T-cell (primary cell): ENCODE measurements around the gene PTK6. TPM values are rescaled to one million over a fixed set of nuclear protein-coding genes. Genes with fewer than 3 reads are reported as not detected.

ENCODE experiments used
- ATAC-seq, 4 experiments: fragments of 200-7000 bp in 3 of 4; fragments of 150-1000 bp in 1 of 4; cut with Tn5 transposase; replicated peaks in 1 of 4; 1 replicate in 3 of 4; 2 replicates in 1 of 4; pipeline ENCODE4 v1.10.0; 2021; ENCODE audit warnings: moderate library complexity in 3 of 4, mild to moderate bottlenecking in 2 of 4, moderate number of reproducible peaks in 1 of 4
- CTCF ChIA-PET, 2 donors: fragments of 300-600 bp; sonication (Branson Sonifier 250); formaldehyde crosslinking; loops; one replicate each; lab custom pipeline; 2022; ENCODE audit warnings: antibody characterized with exemption in 2 of 2; lab: Charles Lee
- POLR2A ChIA-PET, 2 donors: fragments of 300-600 bp; sonication (Branson Sonifier 250); formaldehyde crosslinking; loops; one replicate each; lab custom pipeline; 2022; ENCODE audit warnings: antibody characterized with exemption in 2 of 2; lab: Charles Lee
- DNase-seq, 35 experiments: peaks; one replicate each; pipeline versions ENCODE4 v3.0.0 to v3.0.0-alpha.2; 2013 to 2023
- H3K27ac ChIP-seq: one replicate; pipeline ENCODE4 v1.5.1; 2013; ENCODE audit warnings: low read length
- H3K27me3 ChIP-seq, 2 experiments: replicated peaks in 1 of 2; 1 replicate in 1 of 2; 2 replicates in 1 of 2; pipeline versions ENCODE4 v1.6.1 to v1.7.0; 2013; ENCODE audit warnings: low read length in 1 of 2, mixed read lengths in 1 of 2; ENCODE audit not compliant: control insufficient read depth in 2 of 2, insufficient read depth in 2 of 2; ENCODE audit errors: extremely low read depth in 1 of 2
- H3K36me3 ChIP-seq, 2 donors: 1 replicate in 1 of 2; 2 replicates in 1 of 2; pipeline versions ENCODE4 v1.6.1 to v1.7.0; 2013; ENCODE audit warnings: low read length in 1 of 2; ENCODE audit not compliant: control insufficient read depth in 2 of 2, insufficient read depth in 1 of 2; ENCODE audit errors: extremely low read depth in 1 of 2
- H3K4me1 ChIP-seq, 2 experiments: 1 replicate in 1 of 2; 2 replicates in 1 of 2; pipeline versions ENCODE4 v1.6.1 to v1.7.0; 2013; ENCODE audit warnings: low read length in 2 of 2, mixed read lengths in 1 of 2; ENCODE audit not compliant: insufficient read depth in 2 of 2, control insufficient read depth in 1 of 2; ENCODE audit errors: extremely low read depth in 1 of 2
- H3K4me3 ChIP-seq, 2 donors: 1 replicate in 1 of 2; 2 replicates in 1 of 2; pipeline versions ENCODE4 v1.5.1 to v1.7.0; 2013; ENCODE audit warnings: mild to moderate bottlenecking in 2 of 2, low read length in 1 of 2, moderate library complexity in 1 of 2; ENCODE audit not compliant: control insufficient read depth in 1 of 2; ENCODE audit errors: extremely low read depth in 1 of 2
- H3K9me3 ChIP-seq: 2 replicates; pipeline ENCODE4 v1.7.0; 2013
- H3K27ac Mint-ChIP-seq, 2 donors: one replicate each; pipeline ENCODE4 v1.8.0; 2020 to 2021; ENCODE audit warnings: mild to moderate bottlenecking in 2 of 2, mixed read lengths in 2 of 2
- H3K27me3 Mint-ChIP-seq, 2 donors: one replicate each; pipeline ENCODE4 v1.8.0; 2021 to 2022; ENCODE audit warnings: mixed read lengths in 2 of 2
- H3K36me3 Mint-ChIP-seq: one replicate; pipeline ENCODE4 v1.8.0; 2021; ENCODE audit warnings: mixed read lengths
- H3K4me1 Mint-ChIP-seq, 3 donors: one replicate each; pipeline ENCODE4 v1.8.0; 2020 to 2022; ENCODE audit warnings: mixed read lengths in 3 of 3, mild to moderate bottlenecking in 1 of 3
- H3K4me3 Mint-ChIP-seq, 3 donors: one replicate each; pipeline ENCODE4 v1.8.0; 2020 to 2022; ENCODE audit warnings: mild to moderate bottlenecking in 3 of 3, mixed read lengths in 3 of 3, moderate library complexity in 3 of 3
- H3K9me3 Mint-ChIP-seq, 3 donors: one replicate each; pipeline ENCODE4 v1.8.0; 2020 to 2022; ENCODE audit warnings: mixed read lengths in 3 of 3
- WGBS: methylation state at CpG from one replicate; pipeline ENCODE4 v1.1.5; 2013; ENCODE audit warnings: missing lambda C conversion rate; ENCODE audit not compliant: insufficient coverage; 5-methylcytosine and 5-hydroxymethylcytosine counted together
- total RNA-seq, 35 experiments: library from RNA in 6 of 35; stranded (reverse) in 6 of 35; fragments of 120-200 nt in 1 of 35; gene quantifications; one replicate each; pipeline versions ENCODE4 v1.2.1 to v1.2.4 and lab custom pipeline; 2013 to 2026

Gene PTK6
- total RNA-seq, 5 donors from 2014 or later (not counting 1 experiment from before 2014, with no cell fraction given): 0.15 to 0.47 (median 0.23) TPM

DNA sequence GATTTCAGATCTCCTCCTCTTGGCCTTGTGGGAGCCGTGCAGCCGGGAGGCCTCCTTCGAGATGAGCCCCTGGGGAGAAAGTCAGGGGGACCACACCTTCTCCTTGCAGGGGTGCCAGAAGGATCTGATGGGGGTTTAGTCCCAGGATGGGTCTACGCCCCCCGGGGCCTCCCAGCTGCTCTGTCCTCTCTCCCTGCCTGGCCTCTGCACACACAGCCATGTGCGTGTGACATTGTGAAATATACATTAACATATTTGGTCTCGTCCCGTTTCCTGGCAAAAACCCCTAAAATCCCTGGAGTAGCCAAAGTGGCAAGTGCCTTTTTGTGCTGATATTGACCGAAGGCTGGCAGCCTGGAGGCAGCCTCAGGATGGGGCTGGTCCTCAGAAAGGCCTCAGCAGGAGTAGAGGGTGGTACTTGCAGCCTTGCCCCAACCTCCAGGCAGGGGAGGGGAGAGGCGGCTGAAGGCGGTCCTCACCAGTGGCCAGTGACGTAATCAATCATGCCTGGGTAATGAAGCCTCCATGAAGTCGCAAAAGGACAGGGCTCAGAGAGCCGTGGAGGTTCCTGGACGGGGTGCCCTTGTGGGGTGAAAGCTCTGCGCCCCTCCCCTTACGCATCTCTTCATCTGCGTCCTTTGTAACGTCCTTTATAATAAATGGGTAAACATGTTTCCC lies 42.0 kb upstream of the PTK6 start:
- peaks cover 0 to 20% of the 10 kb centered on the region in 2 experiments for H3K4me1 ChIP-seq
- no peak overlapping the region for H3K4me3 ChIP-seq
- Mint-ChIP-seq H3K4me1 (peaks cover 7 to 8% (median 7%) of the 10 kb centered on the region in 3 donors), H3K36me3 (no peaks in the 10 kb centered on the region), H3K27me3 (no peaks in the 10 kb centered on the region), H3K9me3 (no peaks in the 10 kb centered on the region), H3K4me3 (no peak overlapping the region), H3K27ac (no peak overlapping the region)
- POLR2A ChIA-PET: no interaction called here
- no peaks in the 10 kb centered on the region for H3K9me3 ChIP-seq
- peaks cover 0 to 41% of the 10 kb centered on the region in 2 experiments for H3K27me3 ChIP-seq
- no peaks in the 10 kb centered on the region for H3K36me3 ChIP-seq
- H3K27ac ChIP-seq: no peak overlapping the region
- 74% methylated on average over 9 of the region's 19 CpGs for WGBS
- DNase-seq (no peak), ATAC-seq (no peak)
- CTCF ChIA-PET: no interaction called here

DNA sequence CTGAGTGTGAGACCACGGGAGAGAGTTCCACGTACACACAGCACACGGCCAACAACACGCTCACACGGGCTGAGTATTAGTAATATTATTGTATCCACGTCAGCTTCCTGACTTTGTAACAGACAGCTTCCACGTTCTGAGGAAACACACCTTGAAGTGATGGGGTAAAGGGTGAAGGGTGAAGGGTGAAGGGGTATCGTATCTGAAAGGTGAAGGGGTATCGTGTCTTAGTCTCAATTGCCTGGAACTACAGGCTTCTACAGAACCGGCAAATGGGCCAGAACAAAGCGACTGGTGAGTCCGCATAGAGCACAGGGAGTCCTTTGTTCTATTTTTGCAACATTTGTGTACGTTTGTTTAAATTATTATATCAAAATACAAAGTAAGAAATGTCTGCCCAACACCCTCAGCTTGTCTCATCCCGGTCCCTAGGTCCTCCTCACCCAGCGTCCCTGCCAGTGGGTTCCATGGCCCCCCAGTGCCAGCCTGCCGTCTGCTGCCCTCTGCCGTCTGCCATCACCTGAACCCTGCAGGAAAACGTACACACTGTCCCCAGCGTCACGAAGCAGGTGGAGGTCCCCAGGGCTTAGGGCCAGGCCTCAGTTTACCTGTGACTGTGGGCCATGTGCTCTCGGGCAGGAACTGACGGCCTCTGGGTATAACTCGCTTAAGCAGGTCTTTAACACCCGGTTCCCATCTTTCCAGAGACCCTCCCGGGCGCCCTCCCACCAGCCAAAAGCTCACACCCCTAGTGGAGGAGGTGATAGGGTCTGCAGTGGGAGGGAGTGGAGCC lies 41.2 kb upstream of the PTK6 start:
- DNase-seq (no peak), ATAC-seq (no peak)
- Mint-ChIP-seq H3K27ac (no peak overlapping the region), H3K36me3 (no peaks in the 10 kb centered on the region), H3K9me3 (no peaks in the 10 kb centered on the region), H3K27me3 (no peaks in the 10 kb centered on the region), H3K4me1 (peaks cover 7 to 8% (median 7%) of the 10 kb centered on the region in 3 donors), H3K4me3 (no peak overlapping the region)
- Histone ChIP-seq H3K27me3 (peaks cover 0 to 43% of the 10 kb centered on the region in 2 experiments), H3K27ac (no peak overlapping the region), H3K4me3 (no peak overlapping the region), H3K9me3 (no peaks in the 10 kb centered on the region), H3K4me1 (peaks cover 0 to 25% of the 10 kb centered on the region in 2 experiments), H3K36me3 (no peaks in the 10 kb centered on the region)
- 77% methylated on average over 15 of the region's 26 CpGs for WGBS
- CTCF ChIA-PET: interaction anchor here in 1 of 2 donors (0.6 kb wide), 1 partner anchor 36 kb away, joined by 4 read pairs; no protein-coding TSS in a partner anchor
- POLR2A ChIA-PET: no interaction called here

DNA sequence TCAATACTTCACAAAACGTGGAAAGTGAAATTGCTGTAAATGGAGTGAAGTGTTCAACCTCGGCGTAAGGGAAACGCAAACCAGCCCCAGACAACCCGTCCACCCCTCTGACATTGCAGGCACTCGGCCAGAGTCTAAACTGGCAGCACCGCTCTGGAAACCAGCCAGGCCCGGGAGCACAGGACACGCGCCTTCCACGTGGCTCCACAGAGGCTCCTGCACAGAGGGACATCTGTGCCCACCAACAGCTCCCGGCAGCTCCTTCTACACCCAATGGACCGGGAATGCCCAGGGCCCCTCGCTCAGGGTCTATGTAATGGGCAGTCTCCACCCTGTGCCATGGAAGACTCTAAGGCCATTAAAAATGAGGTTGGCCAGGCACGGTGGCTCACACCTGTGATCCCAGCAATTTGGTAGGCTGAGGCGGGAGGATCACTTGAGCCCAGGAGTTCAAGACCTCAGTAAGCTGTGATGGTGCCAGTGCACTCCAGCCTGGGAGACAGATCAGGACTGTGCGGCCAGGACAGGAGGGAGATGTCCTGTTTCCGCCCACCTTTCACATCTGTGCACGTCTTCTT lies 40.2 kb upstream of the PTK6 start:
- H3K27me3 ChIP-seq: peaks cover 0 to 51% of the 10 kb centered on the region in 2 experiments
- no peaks in the 10 kb centered on the region for H3K36me3 Mint-ChIP-seq
- DNase-seq (no peak), ATAC-seq (no peak)
- ChIA-PET CTCF (interaction anchor here in 1 of 2 donors (0.6 kb wide), 1 partner anchor 64 kb away, joined by 3 read pairs; no protein-coding TSS in a partner anchor), POLR2A (interaction anchor here in 1 of 2 donors (0.6 kb wide), 1 partner anchor 467 kb away, joined by 3 read pairs; no protein-coding TSS in a partner anchor)
- H3K4me3 ChIP-seq: no peak overlapping the region
- H3K4me1 Mint-ChIP-seq: peaks cover 7 to 8% (median 7%) of the 10 kb centered on the region in 3 donors
- no peak overlapping the region for H3K27ac Mint-ChIP-seq
- no peaks in the 10 kb centered on the region for H3K27me3 Mint-ChIP-seq
- no peaks in the 10 kb centered on the region for H3K9me3 ChIP-seq
- H3K4me1 ChIP-seq: peaks cover 0 to 35% of the 10 kb centered on the region in 2 experiments
- H3K36me3 ChIP-seq: peaks cover 2 to 3% of the 10 kb centered on the region in 2 donors
- WGBS: 82% methylated on average over 14 of the region's 19 CpGs
- no peaks in the 10 kb centered on the region for H3K9me3 Mint-ChIP-seq
- H3K4me3 Mint-ChIP-seq: no peak overlapping the region
- no peak overlapping the region for H3K27ac ChIP-seq

DNA sequence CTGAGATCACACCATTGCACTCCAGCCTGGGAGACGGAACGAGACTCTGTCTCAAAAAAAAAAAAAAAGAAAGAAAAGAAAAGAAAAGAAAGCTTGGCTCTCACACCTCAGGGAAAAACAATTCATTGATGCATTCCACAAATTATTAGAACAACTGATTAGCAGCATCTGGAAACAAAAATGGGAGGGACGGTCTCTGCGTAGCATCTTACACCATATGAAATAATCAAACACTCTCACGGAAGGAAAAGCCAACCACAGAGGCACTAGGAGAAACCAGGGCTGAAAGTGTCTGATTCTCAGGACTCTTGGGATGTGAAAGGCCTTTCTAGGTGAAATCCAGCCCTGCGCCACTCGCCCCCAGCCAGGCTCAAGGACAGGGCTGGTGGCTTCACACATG lies 39.1 kb upstream of the PTK6 start:
- Mint-ChIP-seq H3K4me3 (peak overlapping the region in 1 of 3 donors; percentile 24), H3K27me3 (no peaks in the 10 kb centered on the region), H3K36me3 (no peaks in the 10 kb centered on the region), H3K4me1 (peaks cover 7 to 8% (median 7%) of the 10 kb centered on the region in 3 donors), H3K9me3 (no peaks in the 10 kb centered on the region), H3K27ac (no peak overlapping the region)
- no peak overlapping the region for H3K4me3 ChIP-seq
- CTCF ChIA-PET: interaction anchor here in 1 of 2 donors (0.7 to 1.0 kb wide), 2 partner anchors 65 to 136 kb away, joined by 3 read pairs; no protein-coding TSS in a partner anchor
- H3K27ac ChIP-seq: no peak overlapping the region
- no peak for DNase-seq
- peaks cover 0 to 43% of the 10 kb centered on the region in 2 experiments for H3K4me1 ChIP-seq
- no peak for ATAC-seq
- WGBS: 85% methylated on average over 2 of the region's 7 CpGs
- H3K36me3 ChIP-seq: peaks cover 2 to 11% of the 10 kb centered on the region in 2 donors
- no peaks in the 10 kb centered on the region for H3K9me3 ChIP-seq
- POLR2A ChIA-PET: no interaction called here
- peaks cover 0 to 53% of the 10 kb centered on the region in 2 experiments for H3K27me3 ChIP-seq

DNA sequence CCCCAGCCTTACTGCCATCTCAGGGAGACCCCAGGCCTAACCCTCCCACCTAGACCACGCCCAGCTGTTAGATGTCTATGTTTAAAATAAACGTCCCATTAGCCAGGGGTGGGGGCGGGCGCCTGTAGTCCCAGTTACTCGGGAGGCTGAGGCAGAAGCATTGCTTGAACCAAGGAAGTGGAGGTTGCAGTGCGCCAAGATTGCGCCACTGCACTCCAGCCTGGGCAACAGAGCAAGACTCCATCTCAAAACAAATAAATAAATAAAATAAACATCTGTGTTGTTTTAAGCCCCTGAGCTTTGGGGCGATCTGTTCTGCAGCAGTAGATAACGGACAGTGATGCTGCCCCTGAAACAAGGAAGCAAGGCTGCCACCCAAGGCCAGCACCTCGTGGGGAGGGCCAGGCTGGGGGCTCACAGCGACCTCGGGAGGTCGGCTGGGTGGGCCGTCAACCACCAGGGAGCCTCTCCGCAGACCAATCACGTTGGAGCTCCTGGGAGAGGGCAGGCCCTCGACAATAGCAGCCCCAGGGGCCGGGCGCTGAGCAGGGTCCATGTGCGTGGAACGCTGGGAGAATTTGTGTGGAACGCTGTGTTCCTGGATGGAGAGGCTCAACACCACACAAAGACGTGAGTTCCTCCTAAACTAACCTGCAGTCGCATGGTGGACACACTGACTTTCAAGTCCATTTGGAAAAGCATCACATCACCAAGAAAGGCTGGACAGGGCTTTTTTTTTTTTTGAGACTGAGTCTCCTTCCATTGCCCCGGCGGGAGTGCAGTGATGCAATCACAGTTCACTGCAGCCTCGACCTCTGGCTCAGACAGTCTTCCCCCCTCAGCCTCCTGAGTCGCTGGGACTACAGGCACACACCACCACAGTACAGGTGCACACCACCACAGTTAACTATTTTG lies 37.9 kb upstream of the PTK6 start:
- H3K9me3 ChIP-seq: no peaks in the 10 kb centered on the region
- no peak for ATAC-seq
- no peak overlapping the region for H3K27ac ChIP-seq
- H3K4me1 ChIP-seq: peaks cover 0 to 36% of the 10 kb centered on the region in 2 experiments
- H3K36me3 ChIP-seq: peaks cover 2 to 11% of the 10 kb centered on the region in 2 donors
- Mint-ChIP-seq H3K27ac (peak overlapping the region in 1 of 2 donors; percentile 28), H3K9me3 (no peaks in the 10 kb centered on the region), H3K4me3 (peak overlapping the region; percentile 47 to 79 (median 72)), H3K4me1 (peaks cover 0 to 1% (median under 1%) of the 10 kb centered on the region in 3 donors), H3K36me3 (no peaks in the 10 kb centered on the region), H3K27me3 (no peaks in the 10 kb centered on the region)
- no peak overlapping the region for H3K4me3 ChIP-seq
- DNase-seq: no peak
- CTCF ChIA-PET: interaction anchor here in 1 of 2 donors (1.2 kb wide), 1 partner anchor 38 kb away, joined by 7 read pairs; the partner anchor contains the start of gene PTK6
- 81% methylated on average over 12 of the region's 28 CpGs for WGBS
- H3K27me3 ChIP-seq: peaks cover 0 to 49% of the 10 kb centered on the region in 2 experiments
- POLR2A ChIA-PET: interaction anchor here in 1 of 2 donors (0.6 kb wide), 1 partner anchor 405 kb away, joined by 4 read pairs; no protein-coding TSS in a partner anchor
